Heart left ventricle (tissue), 13 donors: ENCODE data around the gene PRAMEF15.
"Not testable (repeated sequence)": the region's sequence is repeated elsewhere in the genome, so short reads cannot be mapped to it uniquely, and the experiment has no call there.

Experiments
- CTCF ChIP-seq, 12 donors: fragments of 200-600 bp; sonication (generic) in 4 of 12; IDR thresholded peaks; one replicate each; pipeline versions ENCODE4 v1.5.0 to v1.8.0; 2018 to 2022; ENCODE audit warnings: antibody characterized with exemption in 12 of 12, mild to moderate bottlenecking in 5 of 12
- POLR2A ChIP-seq, 2 donors: fragments of 450-650 bp; IDR thresholded peaks; one replicate each; pipeline ENCODE4 v1.6.1; 2017; ENCODE audit warnings: antibody characterized with exemption in 2 of 2, mild to moderate bottlenecking in 2 of 2, moderate library complexity in 2 of 2
- donor health status: ischemic (EF 13 %, LVEDD 7.1; RV severe dilation, severe dysfunction).
- donor health status: DM: no; HTN: yes; CAD: no.
- donor health status: DM: no; HTN: no; CAD: no.
- donor health status: ischemic (EF 25% LVEDD 6.9; RV normal size, moderate dysfunction).
- donor health status: ischemic (EF 25% LVEDD 5.7; RV mildly dilated, moderate dysfunction).
- donor health status: ischemic (EF 35%, LVEDD 5.7; RV mildly dilated, moderate dysfunction).
- donor health status: nonischemic (EF 11% LVEDD 7.7; RV severe dilation, severe dysfunction).
- donor health status: DM: yes; HTN: yes; CAD: no.
- donor health status: PGD.
- donor health status: ischemic (EF 29% LVEDD 5.4; RV normal size, mild dysfunction).
- donor health status: nonischemic (EF 23%, LVEDD 6.1; RV moderate dilation, normal function).

- not testable (repeated sequence) for TF ChIP-seq POLR2A, CTCF (IDR thresholded peaks at IDR 0.05)
These were observed 13.2 kb upstream of the PRAMEF15 start for GRCh38 chr1:13302197-13302596.
